Right lobe of liver (tissue), 6 donors: ENCODE measurements around the gene CDH23. TPM values are rescaled to one million over a fixed set of nuclear protein-coding genes. Genes with fewer than 3 reads are reported as not detected.

ENCODE experiments used
- ATAC-seq, 4 donors: fragments of 200-7000 bp; cut with Tn5 transposase; one replicate each; pipeline ENCODE4 v1.9.1; 2020; ENCODE audit warnings: mild to moderate bottlenecking in 4 of 4, moderate library complexity in 4 of 4
- DNase-seq, 3 donors: peaks; one replicate each; pipeline ENCODE4 v3.0.0-alpha.2; 2020
- H3K27ac ChIP-seq, 3 donors: fragments of 200-600 bp; one replicate each; pipeline ENCODE4 v1.8.0; 2022
- H3K27me3 ChIP-seq, 2 donors: fragments of 200-600 bp; one replicate each; pipeline ENCODE4 v1.8.0; 2022
- H3K36me3 ChIP-seq, 4 donors: fragments of 200-600 bp; sonication (generic) in 1 of 4; one replicate each; pipeline versions ENCODE4 v1.5.1 to v1.8.0; 2017 to 2022; ENCODE audit warnings: control low read depth in 1 of 4
- H3K4me1 ChIP-seq, 4 donors: fragments of 200-600 bp; sonication (generic) in 1 of 4; one replicate each; pipeline versions ENCODE4 v1.5.1 to v1.8.0; 2017 to 2022; ENCODE audit warnings: control low read depth in 1 of 4
- H3K4me3 ChIP-seq, 3 donors: fragments of 200-600 bp; one replicate each; pipeline ENCODE4 v1.8.0; 2022
- H3K9me3 ChIP-seq, 4 donors: fragments of 200-600 bp; sonication (generic) in 1 of 4; one replicate each; pipeline versions ENCODE4 v1.5.1 to v1.8.0; 2017 to 2022; ENCODE audit warnings: control low read depth in 1 of 4
- CTCF ChIP-seq, 4 donors: fragments of 200-600 bp in 3 of 4; fragments of 450-650 bp in 1 of 4; IDR thresholded peaks; one replicate each; pipeline versions ENCODE4 v1.5.1 to v1.8.0; 2016 to 2022; ENCODE audit warnings: antibody characterized with exemption in 4 of 4, mild to moderate bottlenecking in 2 of 4
- POLR2A ChIP-seq: fragments of 450-650 bp; IDR thresholded peaks from one replicate; pipeline ENCODE4 v1.6.1; 2017; ENCODE audit warnings: antibody characterized with exemption, mild to moderate bottlenecking
- WGBS: methylation state at CpG from one replicate; pipeline ENCODE4 v1.1.6; 2018; ENCODE audit warnings: low coverage, low lambda C conversion rate; ENCODE audit not compliant: insufficient coverage; ENCODE audit errors: missing lambda C conversion rate; 5-methylcytosine and 5-hydroxymethylcytosine counted together
- intact Hi-C, 2 donors: fragments of 100-400 bp; cut with DNase I; formaldehyde crosslinking; loops; one replicate each; pipeline versions ENCODE4 v1.11.2 to v1.14.1; 2022
- total RNA-seq, 6 experiments: library from RNA; depleted of rRNA in 2 of 6; stranded (reverse); fragments of >200 nt in 2 of 6; fragmentation: NEBNext Ultra II Directional in 3 of 6; extraction: Animal tissue kit (Norgen Biotek cat#: 25700) in 3 of 6; gene quantifications; one replicate each; pipeline versions ENCODE4 v1.1.0 to v1.2.4, GENCODE V29; 2016 to 2023
- donor health status: DM: no; HTN: yes; CAD: no.
- donor health status: DM: no; HTN: no; CAD: no.
- donor health status: DM: no; HTN: no; CAD: no.
- donor health status: DM: no; HTN: yes; CAD: no.
- donor health status: DM: no; HTN: yes; CAD: no.

The CDH23 gene
- total RNA-seq, 6 experiments from 2014 or later, result 3.3 to 19.7 (median 6.3) TPM

GRCh38 chr10:71527135-71527534 is 130.4 kb downstream of the CDH23 start:
- TF ChIP-seq CTCF (IDR thresholded peaks at IDR 0.05) (no peak), POLR2A (no peak)
- no peak overlapping the region for H3K27ac ChIP-seq
- DNase-seq (peak; percentile 41 to 88 (median 82)), ATAC-seq (peak; percentile 65 to 88 (median 74))
- intact Hi-C loops, result no loop called here
- H3K4me3 ChIP-seq, result no peak overlapping the region
- no peaks in the 10 kb centered on the region for H3K27me3 ChIP-seq
- H3K36me3 ChIP-seq, result no peaks in the 10 kb centered on the region
- WGBS, result 50% methylated on average over 8 of the region's 12 CpGs
- H3K9me3 ChIP-seq, result no peaks in the 10 kb centered on the region
- H3K4me1 ChIP-seq, result no peaks in the 10 kb centered on the region

- no peak overlapping the region for H3K27ac ChIP-seq
- no peak overlapping the region for H3K4me3 ChIP-seq
- no peak for TF ChIP-seq POLR2A
- no peak for TF ChIP-seq CTCF (IDR thresholded peaks at IDR 0.05)
- intact Hi-C loops, result no loop called here
- H3K9me3 ChIP-seq, result no peaks in the 10 kb centered on the region
- WGBS, result 90% methylated on average over 13 of the region's 17 CpGs
- ATAC-seq, result no peak
- H3K4me1 ChIP-seq, result no peaks in the 10 kb centered on the region
- H3K36me3 ChIP-seq, result no peaks in the 10 kb centered on the region
- no peaks in the 10 kb centered on the region for H3K27me3 ChIP-seq
- no peak for DNase-seq
Observed at GRCh38 chr10:71528371-71529206, 131.9 kb downstream of the CDH23 start.

GRCh38 chr10:71529207-71529827 is 132.6 kb downstream of the CDH23 start:
- Histone ChIP-seq H3K4me3 (no peak overlapping the region), H3K36me3 (no peaks in the 10 kb centered on the region), H3K27ac (no peak overlapping the region), H3K27me3 (no peaks in the 10 kb centered on the region), H3K4me1 (no peaks in the 10 kb centered on the region), H3K9me3 (no peaks in the 10 kb centered on the region)
- TF ChIP-seq POLR2A, result no peak
- no peak for TF ChIP-seq CTCF (IDR thresholded peaks at IDR 0.05)
- no peak for ATAC-seq
- 90% methylated on average over 2 of the region's 11 CpGs for WGBS
- intact Hi-C loops, result no loop called here
- no peak for DNase-seq

GRCh38 chr10:71530781-71531180 is 134.1 kb downstream of the CDH23 start:
- WGBS, result 93% methylated on average over 3 of the region's 4 CpGs
- intact Hi-C loops, result no loop called here
- Histone ChIP-seq H3K27ac (no peak overlapping the region), H3K4me1 (no peaks in the 10 kb centered on the region), H3K27me3 (no peaks in the 10 kb centered on the region), H3K4me3 (no peak overlapping the region), H3K9me3 (no peaks in the 10 kb centered on the region), H3K36me3 (no peaks in the 10 kb centered on the region)
- DNase-seq (no peak), ATAC-seq (no peak)
- TF ChIP-seq POLR2A, result no peak
- TF ChIP-seq CTCF (IDR thresholded peaks at IDR 0.05), result no peak
